ENCODE data around the gene CSMD2.

DNA sequence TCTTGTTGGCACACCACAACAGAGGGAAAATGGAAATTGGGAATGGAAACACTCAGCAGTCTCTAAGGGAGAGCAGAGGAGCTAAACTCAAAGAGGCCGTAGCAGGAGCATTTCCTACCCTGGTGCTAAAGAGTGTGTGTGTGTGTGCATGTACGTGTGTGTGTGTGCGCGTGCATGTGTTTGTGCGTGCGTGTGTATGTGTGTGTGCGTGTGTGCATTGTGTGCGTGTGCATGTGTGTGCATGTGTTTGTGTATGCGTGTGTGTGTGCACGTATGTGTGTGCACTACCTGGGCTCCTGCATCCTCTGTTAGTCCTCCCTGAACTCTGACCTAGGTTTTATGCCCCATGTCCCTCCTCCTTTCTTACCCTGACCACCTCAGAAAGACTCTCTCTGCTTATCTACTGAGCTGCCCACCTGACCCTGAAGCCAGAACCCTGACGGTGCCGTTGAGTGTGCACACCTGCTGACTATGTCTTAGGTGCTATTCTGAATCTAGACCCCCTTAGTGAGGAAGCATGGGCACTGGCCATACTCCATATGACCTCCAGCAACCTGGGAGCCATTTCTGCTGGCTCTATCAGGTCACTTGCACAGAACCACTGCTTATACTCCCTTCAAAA lies 458.3 kb downstream of the CSMD2 start:
- TF ChIP-seq, protein P1, sequence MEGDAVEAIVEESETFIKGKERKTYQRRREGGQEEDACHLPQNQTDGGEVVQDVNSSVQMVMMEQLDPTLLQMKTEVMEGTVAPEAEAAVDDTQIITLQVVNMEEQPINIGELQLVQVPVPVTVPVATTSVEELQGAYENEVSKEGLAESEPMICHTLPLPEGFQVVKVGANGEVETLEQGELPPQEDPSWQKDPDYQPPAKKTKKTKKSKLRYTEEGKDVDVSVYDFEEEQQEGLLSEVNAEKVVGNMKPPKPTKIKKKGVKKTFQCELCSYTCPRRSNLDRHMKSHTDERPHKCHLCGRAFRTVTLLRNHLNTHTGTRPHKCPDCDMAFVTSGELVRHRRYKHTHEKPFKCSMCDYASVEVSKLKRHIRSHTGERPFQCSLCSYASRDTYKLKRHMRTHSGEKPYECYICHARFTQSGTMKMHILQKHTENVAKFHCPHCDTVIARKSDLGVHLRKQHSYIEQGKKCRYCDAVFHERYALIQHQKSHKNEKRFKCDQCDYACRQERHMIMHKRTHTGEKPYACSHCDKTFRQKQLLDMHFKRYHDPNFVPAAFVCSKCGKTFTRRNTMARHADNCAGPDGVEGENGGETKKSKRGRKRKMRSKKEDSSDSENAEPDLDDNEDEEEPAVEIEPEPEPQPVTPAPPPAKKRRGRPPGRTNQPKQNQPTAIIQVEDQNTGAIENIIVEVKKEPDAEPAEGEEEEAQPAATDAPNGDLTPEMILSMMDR (IDR thresholded peaks at IDR 0.05) = no peak
- TF ChIP-seq POLR2A (IDR thresholded peaks at IDR 0.05) = no peak
